Measurements from ENCODE around the gene TRPM5. TPM values are rescaled to one million over a fixed set of nuclear protein-coding genes. Genes with fewer than 3 reads are reported as not detected.

TRPM5 gene
- total and polyA plus RNA-seq, 2 of the 8 experiments (the other 6 are each of a cell fraction or from before 2014, with no cell fraction given) = 0.02 TPM; not detected in 1

DNA sequence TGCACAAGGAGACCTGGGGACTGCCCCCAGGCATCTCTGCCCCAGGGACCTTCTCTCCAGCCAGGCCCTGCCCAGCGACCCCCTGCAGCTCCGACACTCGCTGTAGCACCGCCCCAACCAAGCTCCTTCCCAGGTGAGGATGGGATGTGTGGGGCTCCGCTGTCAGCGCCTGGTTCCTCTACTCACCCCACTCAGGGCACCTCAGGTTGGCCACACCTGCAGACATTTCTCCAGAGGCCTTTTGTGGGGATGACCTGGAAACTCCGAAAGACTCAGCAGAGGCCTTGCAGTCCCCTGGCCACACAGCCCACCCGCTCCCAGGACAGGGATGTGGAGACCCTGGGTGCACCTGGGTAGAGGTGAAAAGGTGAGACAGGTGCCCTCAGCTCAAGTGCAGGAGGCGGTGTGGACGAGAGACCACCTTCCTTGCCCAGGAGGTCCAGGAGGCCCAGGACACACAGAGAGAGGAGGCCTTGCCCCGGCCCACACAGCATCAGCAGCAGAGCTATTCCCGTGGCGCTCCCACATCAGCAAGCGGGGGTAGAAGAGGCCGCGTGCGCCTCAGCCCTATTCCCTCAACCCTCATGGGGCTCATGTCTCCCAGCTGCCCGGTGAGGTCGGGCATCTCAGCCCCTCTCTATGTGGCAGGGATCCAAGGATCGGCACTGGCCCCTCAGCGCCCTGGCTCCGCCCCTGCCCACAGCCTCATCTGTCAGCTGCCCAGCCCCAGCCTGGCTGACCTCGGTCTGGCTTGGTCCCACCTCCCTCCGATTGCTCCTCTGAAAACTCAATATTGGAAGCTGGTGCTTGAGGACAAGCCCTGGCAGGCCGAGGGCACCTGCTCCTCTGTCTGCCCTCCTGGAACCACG, 20.9 kb downstream of the TRPM5 start:
- Histone ChIP-seq H2AFZ (ENCODE audit: low read length) (no peak overlapping the region), H3K23me2 (ENCODE audit: low read depth, low read length) (peaks cover under 1% of the 10 kb centered on the region; the same call in 1 of the 2 replicates), H3K18ac (ENCODE audit: extremely low read depth, low read length) (no peak overlapping the region), H2BK120ac (replicated peaks; ENCODE audit: low read depth, low read length) (no peak overlapping the region), H3K79me1 (ENCODE audit: low read depth, low read length) (no peaks in the 10 kb centered on the region), H3K4ac (replicated peaks; ENCODE audit: insufficient read length, low read depth, low read length) (no peak overlapping the region), H3K4me3 (ENCODE audit: extremely low read depth in 1 of 4, insufficient read depth in 2 of 4, low read depth in 3 of 4, low read length in 4 of 4) (no peak overlapping the region), H3K4me2 (ENCODE audit: insufficient read depth in 1 of 2, low read depth in 2 of 2, low read length in 2 of 2) (no peak overlapping the region), H3K27ac (ENCODE audit: low read depth, low read length) (no peak overlapping the region), H2BK12ac (ENCODE audit: low read depth, low read length) (no peak overlapping the region), H4K91ac (replicated peaks; ENCODE audit: insufficient read length, low read length) (no peak overlapping the region), H2BK20ac (ENCODE audit: low read length) (no peak overlapping the region), H2BK5ac (ENCODE audit: low read depth, low read length) (no peak overlapping the region), H4K8ac (ENCODE audit: extremely low read depth, insufficient read depth, low read length) (no peak overlapping the region; the same call in 1 of the 2 replicates), H3K79me2 (ENCODE audit: control insufficient read depth in 1 of 2, insufficient read depth in 2 of 2, low read length in 2 of 2) (no peaks in the 10 kb centered on the region), H3K56ac (replicated peaks; ENCODE audit: insufficient read length, low read depth, low read length) (no peak overlapping the region), H2BK15ac (ENCODE audit: low read length) (no peak overlapping the region), H3K9ac (replicated peaks in 1 of 4; ENCODE audit: extremely low read depth in 1 of 4, low read depth in 3 of 4, low read length in 3 of 4) (no peak overlapping the region), H4K5ac (ENCODE audit: insufficient read length, low read depth, low read length) (no peak overlapping the region), H3K27me3 (replicated peaks in 1 of 4; ENCODE audit: control insufficient read depth in 3 of 4, extremely low read depth in 1 of 4, insufficient read depth in 3 of 4, low read length in 3 of 4) (peaks cover 0 to 6% (median 0%) of the 10 kb centered on the region in 4 experiments; a peak in 2 of 7 replicates), H3K14ac (ENCODE audit: insufficient read length) (no peak overlapping the region), H4K20me1 (replicated peaks in 1 of 2; ENCODE audit: control insufficient read depth in 1 of 2, insufficient read depth in 2 of 2, low read length in 2 of 2) (peaks cover 0 to 3% of the 10 kb centered on the region in 2 experiments), H2AK5ac (ENCODE audit: low read depth, low read length) (no peak overlapping the region), H3K23ac (ENCODE audit: insufficient read length) (no peak overlapping the region), H3K9me3 (ENCODE audit: insufficient read depth in 2 of 2, low read depth in 1 of 2, low read length in 1 of 2) (no peaks in the 10 kb centered on the region), H3K4me1 (replicated peaks in 1 of 4; ENCODE audit: control insufficient read depth in 3 of 4, insufficient read depth in 4 of 4, low read length in 3 of 4) (peaks cover 0 to 5% (median under 1%) of the 10 kb centered on the region in 4 experiments; a peak in 2 of 7 replicates), H3K36me3 (ENCODE audit: control insufficient read depth in 2 of 4, insufficient read depth in 4 of 4, low read length in 3 of 4) (no peaks in the 10 kb centered on the region)
- ChIA-PET POLR2A (ENCODE audit: partially characterized antibody) (interaction anchor here (0.8 to 1.7 kb wide), 2 partner anchors 107 to 118 kb away, joined by 3 to 5 read pairs; no protein-coding TSS in a partner anchor), CTCF (ENCODE audit: partially characterized antibody) (interaction anchor here (0.7 to 11.5 kb wide), 12 partner anchors 19 to 465 kb away, joined by 3 to 359 read pairs (median 4); partner anchors contain the start of genes C11orf21, TSPAN32 and TSSC4)
- TF ChIP-seq TAF7 (optimal IDR thresholded peaks at IDR 0.05; ENCODE audit: borderline replicate concordance, low read depth, low read length) (no peak), GTF2F1 (IDR thresholded peaks at IDR 0.05; ENCODE audit: borderline replicate concordance, low read depth, low read length) (no peak), EGR1 (IDR thresholded peaks at IDR 0.05; ENCODE audit: borderline replicate concordance, low read depth, low read length) (no peak), CHD2 (IDR thresholded peaks at IDR 0.05; ENCODE audit: low read length) (no peak), YY1 (IDR thresholded peaks at IDR 0.05; ENCODE audit: low read depth, low read length) (no peak), KDM5A (IDR thresholded peaks at IDR 0.05; ENCODE audit: low read length) (no peak)
- DNase-seq (ENCODE audit: low read depth in 1 of 2, low spot score in 2 of 2) = no peak
- FAIRE-seq = no peak
- WGBS, 2 experiments (ENCODE audit: extremely low coverage in 1 of 2, insufficient coverage in 1 of 2, insufficient read length in 1 of 2, insufficient replicate concordance in 2 of 2, low coverage in 1 of 2, low lambda C conversion rate in 2 of 2, missing lambda C conversion rate in 1 of 2) = 90% methylated on average over 22 of the region's 26 CpGs; no CpG with 5 or more reads in 1 of the 2 experiments

Measured in H1 (cell line).